Measurements from ENCODE around the gene FBXO21.
"Not testable (repeated sequence)": the region's sequence is repeated elsewhere in the genome, so short reads cannot be mapped to it uniquely, and the experiment has no call there.

FBXO21 gene

DNA sequence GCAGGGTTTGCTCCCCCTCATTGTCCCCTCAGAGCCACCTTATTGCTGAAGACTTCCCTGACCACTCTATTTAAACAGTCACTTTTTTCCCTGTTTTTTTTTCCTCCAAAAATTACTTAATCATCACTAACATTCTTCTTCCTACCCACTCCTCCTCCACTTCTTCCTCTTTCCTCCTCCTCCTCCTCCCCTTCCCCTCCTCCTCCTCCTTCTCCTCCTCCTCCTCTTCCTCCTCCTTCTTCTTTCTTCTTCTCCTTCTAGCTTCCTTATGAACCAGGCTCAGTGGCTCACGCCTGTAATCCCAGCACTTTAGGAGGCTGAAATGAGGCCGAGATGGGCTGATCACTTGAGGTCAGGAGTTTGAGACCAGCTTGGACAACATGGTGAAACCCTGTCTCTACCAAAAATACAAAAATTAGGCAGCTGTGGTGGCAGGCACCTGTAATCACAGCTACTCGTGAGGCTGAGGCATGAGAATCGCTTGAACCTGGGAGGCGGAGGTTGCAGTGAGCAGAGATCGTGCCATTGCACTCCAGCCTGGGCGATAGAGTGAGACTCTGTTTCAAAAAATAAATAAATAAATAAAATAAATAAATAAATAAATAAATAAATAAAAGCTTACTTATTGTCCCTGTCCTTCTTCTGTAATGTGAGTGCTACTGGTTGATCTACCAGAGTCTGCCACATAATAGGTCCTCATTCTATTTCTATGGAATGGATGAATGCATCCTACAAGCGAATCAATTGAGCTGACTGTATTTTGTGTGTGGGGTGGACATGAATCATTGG is 9.9 kb upstream of the FBXO21 start:
- not testable (repeated sequence) for DNase-seq

DNA sequence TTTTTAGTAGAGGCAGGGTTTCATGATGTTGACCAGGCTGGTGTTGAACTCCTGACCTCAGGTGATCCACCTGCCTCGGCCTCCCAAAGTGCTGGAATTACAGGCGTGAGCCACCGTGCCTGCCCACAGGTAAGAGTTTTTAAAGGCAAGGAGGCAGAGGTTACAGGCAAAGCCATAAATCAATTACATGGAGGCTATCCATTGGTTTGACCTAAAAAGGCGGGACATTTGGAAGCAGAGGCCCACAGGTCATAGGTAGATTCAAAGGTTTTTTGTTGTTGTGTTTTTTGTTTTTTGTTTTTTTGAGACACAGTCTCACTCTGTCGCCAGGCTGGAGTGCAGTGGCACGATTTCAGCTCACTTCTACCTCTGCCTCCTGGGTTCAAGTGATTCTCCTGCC is 6.1 kb upstream of the FBXO21 start:
- DNase-seq: not testable (repeated sequence)

DNA sequence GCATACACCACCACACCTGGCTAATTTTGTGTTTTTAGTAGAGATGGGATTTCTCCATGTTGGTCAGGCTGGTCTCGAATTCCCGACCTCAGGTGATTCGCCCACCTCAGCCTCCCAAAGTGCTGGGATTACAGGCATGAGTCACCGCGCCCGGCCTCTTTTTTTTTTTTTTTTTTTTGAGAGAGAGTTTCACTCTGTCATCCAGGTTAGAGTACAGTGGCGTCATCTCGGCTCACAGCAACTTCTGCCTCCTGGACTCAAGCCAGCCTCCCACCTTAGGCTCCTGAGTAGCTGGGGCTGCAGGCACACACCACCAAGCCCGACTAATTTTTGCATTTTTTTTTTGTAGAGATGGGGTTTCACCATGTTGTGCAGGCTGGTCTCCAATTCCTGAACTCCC is 4.8 kb upstream of the FBXO21 start:
- peak; percentile 56 for DNase-seq

DNA sequence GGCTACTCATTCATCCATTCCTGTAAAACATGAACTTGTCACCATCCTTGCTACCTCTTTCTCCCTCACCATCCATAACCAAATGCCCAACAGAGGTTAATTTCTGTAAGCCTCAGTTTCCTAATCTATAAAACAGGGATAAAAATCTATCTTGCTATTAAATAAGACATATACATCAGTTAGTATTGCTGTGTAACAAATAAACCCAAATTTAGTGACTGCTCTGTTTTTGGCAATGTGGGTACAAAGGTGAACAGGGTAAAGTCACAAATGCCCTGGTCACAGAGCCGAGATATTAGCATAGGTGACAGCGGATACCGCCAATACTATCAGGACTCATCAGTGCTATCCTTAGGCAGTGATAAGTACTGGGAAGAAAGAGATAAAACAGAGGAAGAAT is 3.6 kb upstream of the FBXO21 start:
- no peak for DNase-seq

DNA sequence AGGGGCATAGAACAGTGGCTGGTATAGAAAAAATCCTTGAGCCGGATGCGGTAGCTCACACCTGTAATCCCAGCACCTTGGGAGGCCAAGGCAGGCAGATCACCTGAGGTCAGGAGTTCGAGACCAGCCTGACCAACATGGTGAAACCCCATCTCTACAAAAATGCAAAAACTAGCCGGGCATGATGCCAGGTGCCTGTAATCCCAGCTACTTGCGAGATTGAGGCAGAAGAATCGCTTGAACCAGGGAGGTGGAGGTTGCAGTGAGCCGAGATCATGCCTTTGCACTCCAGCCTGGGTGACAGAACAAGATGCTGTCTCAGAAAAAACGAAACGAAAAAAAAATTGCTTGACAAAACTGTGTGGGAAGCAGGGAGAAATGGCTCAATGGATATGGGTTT is 2.3 kb upstream of the FBXO21 start:
- DNase-seq: not testable (repeated sequence)

DNA sequence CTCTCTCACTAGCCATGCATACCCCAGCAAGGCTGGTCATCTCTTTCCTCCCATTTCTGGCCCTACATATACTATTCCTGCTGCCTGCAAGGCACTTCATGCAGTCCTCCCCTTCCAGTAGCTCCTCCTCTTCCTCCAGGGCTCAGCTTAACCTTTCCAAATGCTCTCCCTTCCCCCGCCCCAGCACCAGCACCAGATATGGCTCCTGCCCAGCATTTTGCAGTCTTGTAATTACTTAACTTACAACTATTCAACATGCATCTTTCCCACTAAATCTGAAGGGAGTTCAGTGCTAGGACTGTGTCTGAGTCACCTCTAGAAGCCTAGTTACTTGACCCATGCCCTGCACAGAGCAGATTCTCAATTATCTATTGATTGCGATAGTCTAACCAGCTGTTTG is 1.8 kb upstream of the FBXO21 start:
- peak; percentile 18 for DNase-seq

DNA sequence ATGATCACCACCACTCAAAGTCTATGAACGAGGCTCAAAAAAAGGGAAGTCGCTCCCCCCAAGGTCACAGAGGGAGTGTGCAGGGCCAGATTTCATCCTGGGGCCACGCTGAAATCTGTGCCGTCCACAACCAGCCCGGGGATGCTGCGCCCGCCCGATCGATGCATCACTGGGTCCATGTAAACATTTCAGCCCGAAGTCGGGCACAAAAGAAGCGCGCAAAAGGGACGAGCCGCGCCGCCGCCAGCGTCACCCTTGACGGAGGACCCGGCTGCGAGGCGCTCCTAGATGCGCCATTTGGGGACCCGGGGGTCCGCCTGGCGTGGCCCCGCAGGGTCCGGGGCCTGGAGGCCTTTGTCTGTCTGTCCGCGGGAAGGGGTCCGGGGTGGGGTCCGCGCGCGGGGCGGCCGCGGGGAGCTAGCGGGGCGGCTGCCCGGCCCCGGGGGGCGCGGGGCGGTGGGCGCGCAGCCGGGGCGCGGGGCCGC is 503 bp downstream of the FBXO21 start:
- DNase-seq: peak; percentile 60

DNA sequence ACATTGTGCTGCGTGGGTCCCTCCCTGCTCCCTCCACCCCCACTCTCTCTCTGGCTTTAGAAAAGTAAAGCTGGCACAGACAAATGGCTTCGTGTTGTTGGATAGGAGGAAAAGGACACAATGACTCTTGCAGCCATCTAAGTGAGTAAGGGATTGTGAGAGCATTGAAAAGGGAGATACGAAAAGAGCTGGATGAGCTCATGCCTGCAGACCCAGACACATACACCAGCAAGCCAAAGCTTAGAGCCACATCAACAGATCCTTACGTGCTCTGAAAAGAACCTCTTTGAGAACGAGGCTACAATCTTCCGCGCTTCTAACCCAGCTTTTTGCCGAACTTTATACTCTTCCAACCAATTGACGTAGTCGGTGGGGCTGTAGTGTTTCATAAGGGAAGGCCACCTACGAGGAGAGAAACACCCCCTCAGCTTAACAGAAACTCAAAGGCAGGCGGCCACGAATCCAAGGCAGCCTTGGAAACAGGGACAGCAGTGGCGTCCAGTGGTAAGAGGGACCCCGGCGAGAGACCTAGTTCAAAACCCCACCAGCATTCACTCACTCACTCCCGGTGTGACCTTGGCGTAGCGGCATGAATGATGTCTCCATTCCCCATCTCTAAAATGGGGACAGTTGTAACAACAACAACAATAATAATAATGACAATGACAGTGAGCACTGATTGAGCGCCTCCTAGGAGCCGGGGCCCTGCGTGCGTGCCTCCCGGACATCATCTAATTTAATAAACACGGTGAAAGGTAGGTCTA is 1.1 kb downstream of the FBXO21 start:
- peak; percentile 60 for DNase-seq

DNA sequence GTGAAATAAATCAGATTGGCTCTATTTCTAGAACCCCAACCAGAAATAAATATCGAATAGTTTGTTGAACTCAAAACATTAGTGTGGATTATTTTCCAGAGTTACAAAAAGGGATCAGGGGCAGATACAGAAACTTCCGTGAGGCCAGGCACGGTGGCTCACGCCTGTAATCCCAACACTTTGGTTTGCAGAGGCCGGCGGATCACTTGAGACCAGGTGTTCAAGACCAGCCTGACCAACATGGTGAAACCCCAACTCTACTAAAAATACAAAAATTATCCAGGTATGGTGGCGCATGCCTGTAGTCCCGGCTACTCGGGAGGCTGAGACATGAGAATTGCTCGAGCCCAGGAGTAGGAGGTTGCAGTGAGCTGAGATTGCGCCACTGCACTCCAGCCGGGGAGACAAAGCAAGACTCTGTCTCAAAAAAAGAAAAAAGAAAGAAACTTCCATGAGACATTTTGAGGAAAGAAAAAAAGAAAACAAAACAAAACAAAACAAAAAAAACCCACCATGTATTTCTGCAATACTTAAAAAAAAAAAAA is 2.1 kb downstream of the FBXO21 start:
- no peak for DNase-seq

DNA sequence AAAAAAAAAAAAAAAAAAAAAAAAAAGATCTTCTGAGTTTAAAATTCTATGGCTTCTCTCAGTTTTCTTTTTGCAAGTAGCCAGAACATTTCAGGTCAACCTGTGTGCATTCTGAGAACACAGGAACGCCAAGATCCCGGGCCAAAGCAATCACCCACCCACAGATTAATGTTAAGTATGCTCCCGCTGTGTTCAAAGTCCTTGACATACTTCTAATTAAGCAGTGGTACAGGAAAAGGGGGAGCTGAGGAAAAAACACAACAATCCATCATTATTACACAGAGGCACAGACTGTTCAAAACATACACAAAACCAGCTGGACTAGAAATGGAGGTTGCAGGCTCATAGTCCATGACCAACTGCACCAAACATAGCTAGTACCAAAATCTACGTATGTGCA is 2.8 kb downstream of the FBXO21 start:
- peak; percentile 25 for DNase-seq

DNA sequence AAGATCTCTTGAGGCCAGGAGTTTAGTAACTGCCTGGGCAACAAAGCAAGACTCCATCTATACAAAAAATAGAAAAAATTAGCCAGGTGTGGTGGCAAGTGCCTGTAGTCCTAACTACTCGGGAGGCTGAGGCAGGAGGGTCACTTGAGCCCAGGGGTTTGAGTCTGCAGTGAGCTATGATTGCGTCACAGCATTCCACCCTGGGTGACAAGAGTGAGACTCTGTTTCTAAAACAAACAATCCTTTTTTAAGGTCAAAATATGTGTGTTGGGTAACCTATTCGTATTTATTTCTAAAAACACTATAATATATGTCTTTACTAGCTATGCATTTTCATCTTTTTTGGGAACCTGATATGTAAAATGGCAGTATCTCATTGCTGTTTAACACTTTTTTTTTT is 7.4 kb downstream of the FBXO21 start:
- no peak for DNase-seq

DNA sequence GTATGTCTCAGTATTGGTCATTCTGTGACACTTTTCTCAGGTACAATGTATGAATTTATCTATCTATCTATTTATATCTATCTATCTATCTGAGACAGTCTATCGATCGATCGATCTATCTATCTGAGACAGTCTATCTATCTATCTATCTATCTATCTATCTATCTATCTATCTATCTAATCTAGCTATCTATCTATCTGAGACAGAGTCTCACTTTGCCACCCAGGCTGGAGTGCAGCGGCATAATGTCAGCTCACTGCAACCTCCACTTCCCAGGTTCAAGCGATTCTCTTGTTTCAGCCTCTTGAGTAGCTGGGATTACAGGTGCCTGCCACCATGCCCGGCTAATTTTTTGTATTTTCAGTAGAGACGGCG is 8.8 kb downstream of the FBXO21 start:
- not testable (repeated sequence) for DNase-seq

DNA sequence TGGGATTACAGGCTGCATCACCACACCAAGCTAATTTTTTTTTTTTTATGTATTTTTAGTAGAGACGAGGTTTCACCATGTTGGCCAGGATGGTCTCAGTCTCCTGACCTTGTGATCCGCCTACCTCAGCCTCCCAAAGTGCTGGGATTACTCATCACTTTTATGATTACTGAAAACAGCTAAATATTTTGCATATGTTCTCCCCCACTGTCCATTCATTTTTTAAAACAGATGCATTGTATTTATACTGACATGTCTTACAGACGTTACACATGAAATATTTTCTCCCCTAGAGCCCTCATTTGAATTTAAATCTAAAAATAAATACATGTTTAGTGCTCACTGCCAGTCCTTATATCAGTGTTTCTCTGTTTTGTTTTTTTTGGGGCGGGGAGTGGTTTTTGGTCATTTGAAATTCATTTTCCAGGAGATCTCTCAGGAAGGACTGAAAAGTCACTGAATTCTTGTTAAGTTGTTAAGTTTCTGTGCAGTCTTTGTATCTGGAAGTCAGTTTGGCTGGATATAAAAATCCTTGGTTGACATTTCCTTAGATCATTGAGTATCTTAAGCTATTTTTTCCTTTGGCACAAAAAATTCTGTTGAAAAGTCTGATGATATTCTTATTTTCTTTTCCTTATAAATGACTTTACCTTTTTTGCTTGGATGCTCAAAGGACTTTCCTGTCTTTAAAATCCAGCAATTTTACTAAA is 9.4 kb downstream of the FBXO21 start:
- no peak for DNase-seq

DNA sequence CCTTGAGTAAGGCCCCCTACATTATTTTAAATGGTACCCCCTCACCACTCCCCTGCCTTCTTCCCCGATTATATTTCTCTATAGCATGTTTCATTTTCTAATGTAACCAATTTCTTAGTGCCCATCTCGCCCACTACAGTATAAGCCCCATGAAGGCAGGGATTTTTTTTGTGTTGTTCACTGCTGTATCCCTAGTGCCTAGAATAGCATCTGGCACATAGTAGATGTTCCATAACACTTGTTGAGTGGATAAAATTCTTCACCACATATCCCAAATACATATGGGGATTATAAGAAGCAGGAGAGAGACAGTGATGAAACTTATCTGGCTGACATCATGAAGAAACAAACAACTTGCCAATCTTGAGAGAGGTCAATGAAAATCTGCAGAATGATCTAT is 11.5 kb downstream of the FBXO21 start:
- DNase-seq: no peak

DNA sequence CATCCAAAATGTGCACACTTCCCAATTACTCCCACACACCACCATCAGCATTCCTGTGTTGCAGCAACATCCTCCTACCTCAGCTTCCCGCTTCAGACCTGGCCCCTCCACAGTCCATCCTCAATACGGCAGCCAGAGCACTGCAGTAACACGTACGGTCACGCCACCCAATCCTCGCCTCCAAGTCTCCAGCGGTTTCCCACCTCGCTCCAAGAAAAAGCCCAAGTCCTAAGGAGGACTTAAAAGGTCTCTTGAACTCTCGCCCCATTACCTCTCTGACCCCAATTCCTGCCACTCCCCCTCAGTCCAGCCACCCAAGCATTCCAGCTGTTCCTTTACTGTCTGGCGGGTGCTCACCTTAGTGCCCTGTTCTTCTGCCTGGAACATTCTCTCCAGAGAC is 12.0 kb downstream of the FBXO21 start:
- no peak for DNase-seq

DNA sequence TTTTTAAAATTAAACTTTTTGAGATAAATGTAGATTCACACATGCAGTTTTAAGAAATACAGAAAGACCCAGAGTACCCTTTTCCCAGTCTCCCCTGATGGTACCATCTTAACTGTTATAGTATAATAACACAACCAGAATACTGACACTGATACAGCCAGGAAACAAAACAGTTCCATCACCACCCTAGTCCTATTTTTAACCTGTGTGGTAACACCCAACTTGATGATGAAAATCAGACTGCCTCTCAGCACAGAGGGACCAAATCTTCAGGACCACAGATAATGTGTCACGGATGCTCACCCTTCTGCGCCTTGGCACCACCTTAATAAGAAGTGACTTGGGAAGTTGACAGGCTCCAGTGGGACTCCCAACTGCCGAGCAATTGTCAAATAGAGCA is 18.1 kb downstream of the FBXO21 start:
- DNase-seq: no peak

DNA sequence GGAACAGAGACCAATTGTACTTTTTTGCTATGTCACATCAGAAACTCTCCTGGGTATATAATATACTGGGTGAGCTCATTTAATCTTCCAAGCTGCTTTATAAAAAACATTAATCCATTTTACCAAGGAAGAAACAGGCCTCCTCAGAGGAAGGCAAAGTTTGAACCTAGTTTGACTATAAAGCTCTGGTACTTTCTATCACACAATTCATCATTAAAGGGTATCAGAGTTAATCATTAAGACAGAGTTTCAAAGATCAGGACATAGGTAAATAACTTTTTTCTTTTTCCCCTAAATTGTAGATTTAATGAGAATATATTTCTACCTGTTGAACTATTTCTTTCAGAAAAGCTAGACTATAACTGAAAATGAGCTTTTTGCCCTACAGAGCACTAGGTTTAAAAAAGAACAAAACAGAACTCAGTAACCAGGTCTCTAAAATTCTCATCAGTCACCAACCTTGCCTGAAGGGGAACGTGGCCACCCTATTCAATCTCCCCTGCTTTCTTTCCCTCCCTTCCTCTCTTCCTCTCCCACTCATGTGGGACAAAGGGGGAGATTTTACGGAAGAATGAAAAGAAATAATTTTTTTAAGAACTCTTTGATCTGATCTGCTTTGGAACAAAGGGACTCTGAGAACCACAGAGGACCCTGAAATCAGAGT is 18.6 kb downstream of the FBXO21 start:
- no peak for DNase-seq

DNA sequence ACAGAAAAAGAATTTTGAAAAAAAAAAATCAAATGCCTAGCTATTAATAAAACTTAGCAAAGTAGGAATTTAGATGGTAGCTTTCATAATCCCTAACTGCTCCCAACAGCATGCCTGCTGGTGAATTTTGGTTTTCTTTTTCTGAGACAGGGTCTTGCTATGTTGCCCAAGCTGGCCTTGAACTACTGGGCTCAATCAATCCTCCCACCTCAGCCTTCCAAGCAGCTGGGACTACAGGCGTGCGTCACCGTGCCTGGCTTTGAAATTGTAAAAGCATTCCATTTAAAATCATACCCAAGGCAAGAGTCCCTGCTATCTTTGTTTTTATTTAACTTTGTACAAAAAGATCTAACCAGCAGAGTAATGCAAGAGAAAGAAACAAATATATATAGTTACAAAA is 20.7 kb downstream of the FBXO21 start:
- no peak for DNase-seq

DNA sequence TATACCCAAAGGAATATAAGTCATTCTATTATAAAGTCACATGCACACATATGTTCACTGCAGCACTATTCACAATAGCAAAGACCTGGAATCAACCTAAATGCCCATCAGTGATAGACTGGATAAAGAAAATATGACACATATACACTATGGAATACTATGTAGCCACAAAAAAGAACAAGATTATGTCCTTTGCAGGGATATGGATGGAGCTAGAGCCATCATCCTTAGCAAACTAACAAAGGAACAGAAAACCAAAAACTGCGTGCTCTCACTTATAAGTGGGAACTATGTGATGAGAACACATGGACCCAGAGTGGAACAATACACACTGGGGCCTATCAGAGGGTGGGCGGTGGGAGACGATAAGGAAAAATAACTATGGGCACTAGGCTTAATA is 21.3 kb downstream of the FBXO21 start:
- DNase-seq: no peak

DNA sequence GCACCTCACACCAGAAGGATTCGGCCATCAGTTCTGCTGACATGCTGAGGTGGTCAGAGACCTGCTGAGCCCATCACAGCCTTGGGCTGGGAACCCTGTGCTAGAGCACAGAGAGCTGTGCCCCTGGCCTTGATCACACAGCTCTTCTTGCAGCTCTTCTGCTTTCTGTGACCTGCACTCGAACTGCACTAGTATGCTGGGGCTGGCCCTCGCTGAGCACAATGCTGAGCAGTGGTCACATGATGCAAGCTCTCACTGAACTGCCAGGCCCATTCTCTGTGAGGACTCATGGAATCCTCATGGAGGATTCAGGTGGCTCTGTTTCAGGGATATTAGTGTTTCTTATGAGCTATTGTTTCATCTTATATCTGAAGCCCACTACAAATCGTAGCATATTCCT is 22.5 kb downstream of the FBXO21 start:
- DNase-seq: no peak

DNA sequence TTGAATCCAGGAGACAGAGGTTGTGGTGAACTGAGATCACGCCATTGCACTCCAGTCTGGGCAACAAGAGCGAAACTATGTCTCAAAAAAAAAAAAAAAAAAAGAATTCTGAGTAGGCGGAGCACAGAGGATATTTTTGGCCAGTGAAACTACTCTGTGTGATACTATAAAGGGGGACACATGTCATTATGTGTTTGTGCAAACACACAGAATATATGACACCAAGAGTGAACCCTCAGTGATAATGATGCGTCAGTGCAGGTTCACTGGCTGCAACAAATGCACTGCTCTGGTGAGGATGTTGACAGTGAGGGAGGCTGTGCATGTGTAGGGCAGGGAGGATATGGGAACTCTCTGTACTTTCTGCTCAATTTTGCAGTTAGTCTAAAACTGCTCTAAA is 24.2 kb downstream of the FBXO21 start:
- no peak for DNase-seq

DNA sequence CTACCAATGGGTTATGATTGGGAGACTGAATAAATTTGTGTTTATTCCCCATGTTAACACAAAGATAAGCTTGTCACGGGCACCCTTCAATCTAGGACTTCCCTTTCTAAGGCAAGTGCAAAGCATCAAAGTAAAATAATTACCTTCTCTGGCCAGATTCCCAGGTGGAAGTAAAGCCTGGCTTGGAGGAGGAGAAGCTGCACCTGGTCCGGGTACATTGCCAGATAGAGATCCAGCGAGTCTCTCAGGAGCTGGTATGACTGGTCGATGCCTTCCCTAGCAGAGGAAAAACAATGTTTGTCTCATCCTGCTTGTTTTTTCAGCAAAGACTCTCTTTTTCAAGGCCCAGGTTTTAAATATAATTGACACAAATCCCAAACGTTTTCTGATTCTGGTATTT is 24.9 kb downstream of the FBXO21 start:
- DNase-seq: no peak

DNA sequence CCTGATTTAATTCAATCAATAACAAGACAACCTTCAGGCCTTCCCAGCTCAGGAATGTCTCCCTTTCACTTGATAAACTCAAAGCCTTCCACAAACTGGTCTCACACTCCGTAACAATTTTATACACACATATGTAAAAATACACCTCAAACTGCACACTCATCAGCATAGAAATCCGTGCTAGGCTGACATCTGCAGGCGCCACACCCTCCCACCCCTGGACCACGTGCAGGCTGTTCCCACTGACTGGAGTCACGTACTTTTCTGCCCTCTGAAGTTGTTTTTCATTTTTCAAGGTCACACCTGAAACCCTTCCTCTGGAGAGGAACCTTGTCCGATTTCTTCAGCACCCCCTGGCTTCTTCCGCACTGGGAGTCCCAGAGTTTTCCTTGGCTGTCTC is 27.6 kb downstream of the FBXO21 start:
- no peak for DNase-seq

Data from NCI-H69 (cell line).